OCI-LY7 (cell line): ENCODE results near the gene PIGP. TPM values are rescaled to one million over a fixed set of nuclear protein-coding genes. Genes with fewer than 3 reads are reported as not detected.

Experiments used
- BruUV-seq: library from RNA; stranded (reverse); fragments of 400-500 nt; replicated peaks from 2 replicates; lab custom pipeline; 2021; lab: Mats Ljungman, UMichigan
- CTCF ChIA-PET: fragments of 300-600 bp; sonication (Branson Sonifier 250); formaldehyde crosslinking; loops from one replicate; lab custom pipeline; 2022; ENCODE audit warnings: antibody characterized with exemption; ENCODE audit not compliant: unreplicated experiment; lab: Charles Lee
- POLR2A ChIA-PET: fragments of 300-600 bp; sonication (Branson Sonifier 250); formaldehyde crosslinking; loops from one replicate; lab custom pipeline; 2022; ENCODE audit warnings: antibody characterized with exemption; lab: Charles Lee
- DNase-seq: peaks from one replicate; pipeline ENCODE4 v3.0.0-alpha.2; 2015; ENCODE audit warnings: low spot score
- H2AFZ ChIP-seq: fragments of 200-600 bp; sonication (generic), shearing (Covaris generic); 2 replicates; pipeline ENCODE4 v1.6.1; 2014; ENCODE audit warnings: mild to moderate bottlenecking, antibody characterized with exemption, low read length, moderate library complexity
- H3K27ac ChIP-seq: fragments of 200-600 bp; sonication (generic); 2 replicates; pipeline ENCODE4 v1.5.1; 2014; ENCODE audit warnings: mixed run types, low read depth, mild to moderate bottlenecking, moderate library complexity, low read length, inconsistent platforms; ENCODE audit not compliant: poor library complexity, severe bottlenecking
- H3K36me3 ChIP-seq: fragments of 200-600 bp; sonication (generic); 2 replicates; pipeline ENCODE4 v1.6.1; 2014; ENCODE audit warnings: mild to moderate bottlenecking, antibody characterized with exemption, low read length, moderate library complexity, mixed read lengths; ENCODE audit not compliant: insufficient read depth
- H3K4me1 ChIP-seq: fragments of 200-600 bp; sonication (generic); 2 replicates; pipeline ENCODE4 v1.5.1; 2014; ENCODE audit warnings: mild to moderate bottlenecking, low read length; ENCODE audit not compliant: insufficient read depth, poor library complexity, severe bottlenecking
- H3K4me2 ChIP-seq: fragments of 200-600 bp; sonication (generic); 2 replicates; pipeline ENCODE4 v1.6.1; 2014; ENCODE audit warnings: mild to moderate bottlenecking, low read length
- H3K4me3 ChIP-seq: fragments of 200-600 bp; sonication (generic); 2 replicates; pipeline ENCODE4 v1.5.1; 2014; ENCODE audit warnings: mild to moderate bottlenecking, low read depth, low read length; ENCODE audit not compliant: poor library complexity, severe bottlenecking
- H3K79me2 ChIP-seq: fragments of 200-600 bp; sonication (generic); 2 replicates; pipeline ENCODE4 v1.6.1; 2016; ENCODE audit warnings: low read depth, mild to moderate bottlenecking, low read length, moderate library complexity, mixed read lengths; ENCODE audit not compliant: insufficient read depth
- H3K9me2 ChIP-seq: fragments of 200-600 bp; sonication (generic); 2 replicates; pipeline ENCODE4 v1.6.1; 2016; ENCODE audit warnings: mild to moderate bottlenecking, low read length, mixed read lengths; ENCODE audit not compliant: insufficient read depth
- H3K9me3 ChIP-seq: fragments of 200-600 bp; sonication (generic); 2 replicates; pipeline ENCODE4 v1.6.1; 2014; ENCODE audit warnings: mild to moderate bottlenecking, mixed run types, low read length, mixed read lengths
- H4K20me1 ChIP-seq: fragments of 200-600 bp; sonication (generic); 2 replicates; pipeline ENCODE4 v1.6.1; 2014; ENCODE audit warnings: mild to moderate bottlenecking, antibody characterized with exemption, low read length, moderate library complexity, mixed read lengths; ENCODE audit not compliant: insufficient read depth
- CTCF ChIP-seq: fragments of 200-600 bp; sonication (generic); conservative IDR thresholded peaks from 2 replicates; pipeline ENCODE4 v1.5.1; 2014; ENCODE audit warnings: mild to moderate bottlenecking, antibody characterized with exemption, low read length, moderate library complexity, mixed read lengths
- EZH2phosphoT487 ChIP-seq: fragments of 200-600 bp; sonication (generic); IDR thresholded peaks from 2 replicates; pipeline ENCODE4 v1.6.1; 2018; ENCODE audit warnings: low read depth, borderline replicate concordance, mild to moderate bottlenecking, mixed run types, antibody characterized with exemption, low read length, moderate library complexity, mixed read lengths
- intact Hi-C: fragments of 100-400 bp; cut with micrococcal nuclease; formaldehyde crosslinking; loops from one replicate; pipeline ENCODE4 v1.10.0; 2022; ENCODE audit not compliant: unreplicated experiment
- total RNA-seq, 2 experiments: library from RNA; depleted of rRNA in 1 of 2; stranded (reverse); fragments of >200 nt in 1 of 2; shearing (Covaris generic) in 1 of 2; gene quantifications; 2 replicates each; pipeline ENCODE4 v1.2.3, GENCODE V29; 2014 to 2022

PIGP gene
- total RNA-seq, 2 experiments from 2014 or later, result 7.4 to 35.4 TPM

- H3K9me3 ChIP-seq, result no peaks in the 10 kb centered on the region
- CTCF ChIA-PET, result interaction anchor here (0.6 kb wide), 1 partner anchor 357 kb away, joined by 3 read pairs; no protein-coding TSS in a partner anchor
- BruUV-seq, result no TSS peak
- no peaks in the 10 kb centered on the region for H3K79me2 ChIP-seq
- H3K4me3 ChIP-seq, result peak overlapping the region; percentile 8
- POLR2A ChIA-PET, result interaction anchor here (0.6 to 1.3 kb wide), 3 partner anchors 9 to 12 kb away, joined by 3 to 5 read pairs (median 5); no protein-coding TSS in a partner anchor
- no peak for TF ChIP-seq CTCF
- no peak for TF ChIP-seq EZH2phosphoT487
- peak overlapping the region; percentile 15 for H3K27ac ChIP-seq
- H3K36me3 ChIP-seq, result peaks cover 8% of the 10 kb centered on the region; the same call in 1 of the 2 replicates
- H4K20me1 ChIP-seq, result no peaks in the 10 kb centered on the region
- peak overlapping the region; percentile 54 for H3K4me2 ChIP-seq
- H2AFZ ChIP-seq, result peak overlapping the region; percentile 2; the same call in 1 of the 2 replicates
- H3K9me2 ChIP-seq, result no peaks in the 10 kb centered on the region
- peak; percentile 37 for DNase-seq
- H3K4me1 ChIP-seq, result peaks cover 43% of the 10 kb centered on the region
- intact Hi-C loops, result no loop called here
These were observed 10.8 kb downstream of the PIGP start for GRCh38 chr21:37061926-37062592.

GRCh38 chr21:37060296-37060695, 12.6 kb downstream of the PIGP start:
- intact Hi-C loops, result no loop called here
- Histone ChIP-seq H3K4me1 (peaks cover 43% of the 10 kb centered on the region), H3K27ac (no peak overlapping the region), H3K36me3 (peaks cover 4% of the 10 kb centered on the region; the same call in 1 of the 2 replicates), H3K9me2 (no peaks in the 10 kb centered on the region), H3K9me3 (no peaks in the 10 kb centered on the region), H3K79me2 (no peaks in the 10 kb centered on the region), H3K4me3 (no peak overlapping the region), H2AFZ (no peak overlapping the region), H4K20me1 (no peaks in the 10 kb centered on the region), H3K4me2 (no peak overlapping the region)
- TF ChIP-seq CTCF, result no peak
- TF ChIP-seq EZH2phosphoT487, result no peak
- POLR2A ChIA-PET, result no interaction called here
- CTCF ChIA-PET, result no interaction called here
- peak; percentile 26 for DNase-seq
- no TSS peak for BruUV-seq

- TF ChIP-seq CTCF (no peak), EZH2phosphoT487 (no peak)
- Histone ChIP-seq H3K9me3 (no peaks in the 10 kb centered on the region), H3K4me3 (no peak overlapping the region), H2AFZ (no peak overlapping the region), H3K27ac (no peak overlapping the region), H3K36me3 (no peaks in the 10 kb centered on the region), H3K9me2 (no peaks in the 10 kb centered on the region), H3K4me1 (peaks cover 35% of the 10 kb centered on the region), H4K20me1 (no peaks in the 10 kb centered on the region), H3K4me2 (no peak overlapping the region), H3K79me2 (no peaks in the 10 kb centered on the region)
- CTCF ChIA-PET, result no interaction called here
- BruUV-seq, result no TSS peak
- intact Hi-C loops, result no loop called here
- no peak for DNase-seq
- POLR2A ChIA-PET, result no interaction called here
These were observed 13.7 kb downstream of the PIGP start for GRCh38 chr21:37059181-37059580.
